Mesenchymal stem cell (in vitro differentiated cells and primary cell): Measurements from ENCODE around the gene SH3D19.

ENCODE experiments used
- DNase-seq: peaks from one replicate; pipeline ENCODE4 v3.0.0-alpha.2; 2013
- H2AFZ ChIP-seq: one replicate; pipeline ENCODE4 v1.6.1; 2013; ENCODE audit warnings: low read depth, mild to moderate bottlenecking, control low read depth, inconsistent platforms, low read length, moderate library complexity
- H2AK5ac ChIP-seq: 2 replicates; pipeline ENCODE4 v1.6.1; 2013; ENCODE audit warnings: low read length, moderate library complexity, mild to moderate bottlenecking, inconsistent platforms; ENCODE audit not compliant: severe bottlenecking
- H2BK120ac ChIP-seq: one replicate; pipeline ENCODE4 v1.6.1; 2013; ENCODE audit warnings: low read depth, mild to moderate bottlenecking, inconsistent platforms, low read length, moderate library complexity
- H2BK12ac ChIP-seq, 2 experiments: one replicate each; pipeline ENCODE4 v1.6.1; 2013; ENCODE audit warnings: inconsistent platforms in 2 of 2, low read length in 2 of 2, mild to moderate bottlenecking in 2 of 2, moderate library complexity in 2 of 2, control low read depth in 1 of 2
- H2BK15ac ChIP-seq: one replicate; pipeline ENCODE4 v1.6.1; 2013; ENCODE audit warnings: mild to moderate bottlenecking, low read depth, inconsistent platforms; ENCODE audit not compliant: poor library complexity, severe bottlenecking
- H2BK5ac ChIP-seq: 2 replicates; pipeline ENCODE4 v1.6.1; 2013; ENCODE audit warnings: low read depth, mild to moderate bottlenecking, low read length, control low read depth, inconsistent platforms; ENCODE audit not compliant: poor library complexity, severe bottlenecking
- H3K14ac ChIP-seq, 2 experiments: one replicate each; pipeline ENCODE4 v1.6.1; 2013; ENCODE audit warnings: inconsistent platforms in 2 of 2, low read length in 2 of 2, control low read depth in 1 of 2, mild to moderate bottlenecking in 1 of 2, moderate library complexity in 1 of 2
- H3K18ac ChIP-seq, 2 experiments: one replicate each; pipeline ENCODE4 v1.6.1; 2013; ENCODE audit warnings: inconsistent platforms in 2 of 2, low read length in 2 of 2, control low read depth in 1 of 2, low read depth in 1 of 2, mild to moderate bottlenecking in 1 of 2
- H3K23ac ChIP-seq, 2 experiments: one replicate each; pipeline ENCODE4 v1.6.1; 2013; ENCODE audit warnings: inconsistent platforms in 2 of 2, low read length in 2 of 2, mild to moderate bottlenecking in 2 of 2, moderate library complexity in 2 of 2, control low read depth in 1 of 2
- H3K27ac ChIP-seq: 2 replicates; pipeline ENCODE4 v1.5.1; 2013; ENCODE audit warnings: mild to moderate bottlenecking, moderate library complexity, low read length, control low read depth, inconsistent platforms; ENCODE audit not compliant: poor library complexity, severe bottlenecking
- H3K27me3 ChIP-seq, 2 experiments: 2 replicates each; pipeline versions ENCODE4 v1.6.1 to v1.7.0; 2013; ENCODE audit warnings: low read length in 2 of 2, mild to moderate bottlenecking in 2 of 2, moderate library complexity in 2 of 2, control low read depth in 1 of 2, inconsistent platforms in 1 of 2; ENCODE audit not compliant: control insufficient read depth in 1 of 2, insufficient read depth in 1 of 2
- H3K36me3 ChIP-seq, 2 experiments: 2 replicates each; pipeline versions ENCODE4 v1.6.1 to v1.7.0; 2013; ENCODE audit warnings: low read length in 2 of 2, control low read depth in 1 of 2, inconsistent platforms in 1 of 2, low read depth in 1 of 2, mild to moderate bottlenecking in 1 of 2; ENCODE audit not compliant: insufficient read depth in 2 of 2, control insufficient read depth in 1 of 2
- H3K4ac ChIP-seq, 2 experiments: one replicate each; pipeline ENCODE4 v1.6.1; 2013; ENCODE audit warnings: inconsistent platforms in 2 of 2, low read length in 2 of 2, mild to moderate bottlenecking in 2 of 2, moderate library complexity in 2 of 2, control low read depth in 1 of 2, low read depth in 1 of 2
- H3K4me1 ChIP-seq: 2 replicates; pipeline ENCODE4 v1.6.1; 2013; ENCODE audit warnings: low read depth, low read length, control low read depth; ENCODE audit not compliant: control insufficient read depth, insufficient read depth
- H3K4me2 ChIP-seq: 2 replicates; pipeline ENCODE4 v1.6.1; 2013; ENCODE audit warnings: low read length, mild to moderate bottlenecking, inconsistent platforms; ENCODE audit not compliant: poor library complexity, severe bottlenecking
- H3K4me3 ChIP-seq, 2 experiments: 2 replicates each; pipeline versions ENCODE4 v1.5.1 to v1.7.0; 2013; ENCODE audit warnings: low read length in 2 of 2, mild to moderate bottlenecking in 2 of 2, control low read depth in 1 of 2, low read depth in 1 of 2; ENCODE audit not compliant: insufficient read depth in 1 of 2
- H3K79me1 ChIP-seq: replicated peaks from 2 replicates; pipeline ENCODE4 v1.6.1; 2013; ENCODE audit warnings: mild to moderate bottlenecking, control low read depth, low read length, inconsistent platforms; ENCODE audit not compliant: poor library complexity, severe bottlenecking
- H3K9ac ChIP-seq: 2 replicates; pipeline ENCODE4 v1.7.0; 2013; ENCODE audit warnings: mild to moderate bottlenecking, low read length, moderate library complexity
- H3K9me3 ChIP-seq: 2 replicates; pipeline ENCODE4 v1.7.0; 2013; ENCODE audit warnings: mild to moderate bottlenecking, low read length; ENCODE audit not compliant: control insufficient read depth
- H4K8ac ChIP-seq: one replicate; pipeline ENCODE4 v1.6.1; 2013; ENCODE audit warnings: inconsistent platforms, mild to moderate bottlenecking, low read length, moderate library complexity
- H4K91ac ChIP-seq: one replicate; pipeline ENCODE4 v1.6.1; 2013; ENCODE audit warnings: mild to moderate bottlenecking, low read length, inconsistent platforms
- WGBS: methylation state at CpG from one replicate; pipeline ENCODE4 v1.1.7; 2013; ENCODE audit warnings: mixed read lengths; 5-methylcytosine and 5-hydroxymethylcytosine counted together

SH3D19 gene

DNA sequence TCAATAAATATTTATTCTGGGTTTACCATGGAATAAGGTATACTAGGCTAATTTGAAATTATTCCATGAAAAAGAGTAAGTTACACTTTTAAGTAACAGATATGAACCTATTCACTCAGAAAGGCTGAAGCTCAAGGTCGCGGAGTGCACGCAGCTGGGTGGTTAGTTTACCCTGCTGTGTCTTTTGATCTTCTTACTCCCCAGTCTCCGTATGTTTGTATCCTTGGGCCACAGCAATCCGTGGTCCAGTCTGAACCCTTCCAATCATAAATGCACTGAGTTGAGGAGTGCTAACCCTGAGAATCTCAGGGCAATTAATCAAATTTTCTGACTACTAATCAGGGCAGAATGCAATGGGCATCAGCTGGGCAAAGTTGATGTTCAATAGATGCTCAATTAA, 192.1 kb downstream of the SH3D19 start:
- Histone ChIP-seq H3K27me3 (no peaks in the 10 kb centered on the region), H2BK5ac (no peak overlapping the region), H3K18ac (no peak overlapping the region), H3K23ac (no peak overlapping the region), H3K14ac (no peak overlapping the region), H3K79me1 (peaks cover 2% of the 10 kb centered on the region), H3K9ac (no peak overlapping the region), H3K27ac (no peak overlapping the region), H3K4ac (no peak overlapping the region), H3K4me1 (no peaks in the 10 kb centered on the region), H3K4me3 (no peak overlapping the region), H2AK5ac (no peak overlapping the region), H2BK12ac (no peak overlapping the region), H3K4me2 (no peak overlapping the region), H3K36me3 (peaks cover 24 to 99% of the 10 kb centered on the region in 2 experiments), H2BK120ac (no peak overlapping the region), H3K9me3 (no peaks in the 10 kb centered on the region), H4K91ac (no peak overlapping the region), H2BK15ac (no peak overlapping the region), H2AFZ (no peak overlapping the region), H4K8ac (no peak overlapping the region)
- 92% methylated on average over 5 of the region's 5 CpGs for WGBS
- DNase-seq: no peak

DNA sequence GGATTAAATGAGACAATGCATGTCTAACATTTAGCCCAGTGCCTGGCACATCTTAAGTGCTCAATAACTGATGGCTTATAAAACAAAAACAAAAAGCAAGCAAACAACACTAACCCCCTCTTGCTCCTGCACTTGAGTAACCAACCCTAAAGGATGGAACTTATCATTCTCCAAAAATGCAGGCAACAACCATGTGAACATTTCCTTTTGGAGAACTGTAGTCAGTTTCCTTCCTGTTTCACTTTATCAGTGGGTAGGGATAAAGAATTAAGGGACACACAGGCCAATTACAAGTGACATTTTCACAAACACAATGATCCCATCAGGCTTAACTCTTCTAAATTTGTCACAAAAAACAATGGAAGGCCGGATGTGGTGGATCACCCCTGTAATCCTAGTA, 195.6 kb downstream of the SH3D19 start:
- 100% methylated on average over 1 of the region's 1 CpG for WGBS
- no peak overlapping the region for H2AK5ac ChIP-seq

DNA sequence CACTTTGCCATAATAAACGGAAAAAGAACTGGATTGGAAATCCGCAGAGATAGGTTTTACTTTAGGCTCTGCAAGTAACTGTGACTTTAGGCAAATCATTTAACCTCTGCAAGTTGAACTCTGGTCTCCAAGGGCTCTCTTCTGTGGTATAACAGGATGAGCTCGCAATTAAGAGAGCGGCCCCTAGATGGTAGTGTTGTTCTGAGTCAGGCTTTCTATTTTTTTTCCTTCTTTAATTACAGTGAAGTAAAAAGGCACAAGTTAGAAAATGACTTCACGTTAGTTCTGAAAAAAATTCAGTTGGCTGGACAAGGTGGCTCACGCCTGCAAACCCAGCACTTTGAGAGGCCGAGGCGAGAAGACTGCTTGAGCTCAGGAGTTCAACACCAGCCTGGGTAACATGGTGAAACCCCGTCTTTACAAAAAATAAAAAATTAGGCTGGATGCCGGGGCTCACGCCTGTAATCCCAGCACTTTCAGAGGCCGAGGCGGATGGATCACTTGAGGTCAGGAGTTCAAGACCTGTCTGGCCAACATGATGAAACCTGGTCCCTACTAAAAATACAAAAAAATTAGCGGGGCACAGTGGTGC, 207.9 kb downstream of the SH3D19 start:
- H2BK15ac ChIP-seq: no peak overlapping the region
- WGBS: 49% methylated on average over 13 of the region's 14 CpGs
- no peak overlapping the region for H3K14ac ChIP-seq
- peak; percentile 78 for DNase-seq
- H3K23ac ChIP-seq: no peak overlapping the region
- H2AK5ac ChIP-seq: no peak overlapping the region
- H4K91ac ChIP-seq: no peak overlapping the region
- H4K8ac ChIP-seq: no peak overlapping the region
- no peak overlapping the region for H3K4ac ChIP-seq
- H3K4me3 ChIP-seq: no peak overlapping the region
- no peaks in the 10 kb centered on the region for H3K4me1 ChIP-seq
- H2AFZ ChIP-seq: no peak overlapping the region
- H3K36me3 ChIP-seq: peaks cover 15 to 70% of the 10 kb centered on the region in 2 experiments
- no peaks in the 10 kb centered on the region for H3K9me3 ChIP-seq
- H3K79me1 ChIP-seq: no peaks in the 10 kb centered on the region
- peak overlapping the region; percentile 56 for H3K9ac ChIP-seq
- no peak overlapping the region for H2BK5ac ChIP-seq
- no peaks in the 10 kb centered on the region for H3K27me3 ChIP-seq
- no peak overlapping the region for H2BK12ac ChIP-seq
- H3K4me2 ChIP-seq: no peak overlapping the region
- H2BK120ac ChIP-seq: no peak overlapping the region
- H3K18ac ChIP-seq: no peak overlapping the region
- H3K27ac ChIP-seq: no peak overlapping the region

More for the DNA sequence above, 195.6 kb downstream of the SH3D19 start:
- no peak for DNase-seq
- no peak overlapping the region for H3K27ac ChIP-seq
- H3K23ac ChIP-seq: no peak overlapping the region
- no peak overlapping the region for H3K4ac ChIP-seq
- H4K8ac ChIP-seq: no peak overlapping the region
- peaks cover 3% of the 10 kb centered on the region for H3K79me1 ChIP-seq
- H2BK15ac ChIP-seq: no peak overlapping the region
- no peak overlapping the region for H3K14ac ChIP-seq
- no peaks in the 10 kb centered on the region for H3K9me3 ChIP-seq
- H2BK12ac ChIP-seq: no peak overlapping the region
- no peak overlapping the region for H3K4me3 ChIP-seq
- H3K4me1 ChIP-seq: no peaks in the 10 kb centered on the region
- H4K91ac ChIP-seq: no peak overlapping the region
- no peak overlapping the region for H2BK120ac ChIP-seq
- no peak overlapping the region for H3K4me2 ChIP-seq
- H2BK5ac ChIP-seq: no peak overlapping the region
- no peaks in the 10 kb centered on the region for H3K27me3 ChIP-seq
- no peak overlapping the region for H3K9ac ChIP-seq
- H3K18ac ChIP-seq: no peak overlapping the region
- H3K36me3 ChIP-seq: peaks cover 26 to 95% of the 10 kb centered on the region in 2 experiments
- H2AFZ ChIP-seq: no peak overlapping the region

DNA sequence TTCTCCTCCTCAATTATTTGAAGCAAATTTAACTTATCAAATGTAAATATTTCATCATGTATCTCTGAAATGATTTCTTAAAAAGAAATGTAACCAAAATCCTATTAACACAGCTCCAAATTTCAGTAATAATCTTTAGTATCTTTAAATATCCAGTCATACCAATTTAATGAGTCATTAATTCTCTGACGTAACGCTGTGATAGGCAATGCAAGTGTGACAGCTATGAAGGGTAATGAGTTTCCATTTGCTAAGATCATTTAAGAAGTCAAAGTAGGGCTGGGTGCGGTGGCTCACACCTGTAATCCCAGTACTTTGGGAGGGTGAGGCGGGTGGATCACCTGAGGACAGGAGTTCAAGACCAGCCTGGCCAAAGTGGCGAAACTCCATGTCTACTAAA, 210.4 kb downstream of the SH3D19 start:
- Histone ChIP-seq H2BK5ac (no peak overlapping the region), H2BK12ac (no peak overlapping the region), H2AFZ (no peak overlapping the region), H3K27me3 (no peaks in the 10 kb centered on the region), H2BK120ac (no peak overlapping the region), H3K4me3 (no peak overlapping the region), H3K4me1 (no peaks in the 10 kb centered on the region), H3K14ac (no peak overlapping the region), H3K9ac (no peak overlapping the region), H4K91ac (no peak overlapping the region), H3K23ac (no peak overlapping the region), H2BK15ac (no peak overlapping the region), H4K8ac (no peak overlapping the region), H2AK5ac (no peak overlapping the region), H3K9me3 (no peaks in the 10 kb centered on the region), H3K27ac (no peak overlapping the region), H3K4me2 (no peak overlapping the region), H3K36me3 (peaks cover 20 to 59% of the 10 kb centered on the region in 2 experiments), H3K4ac (no peak overlapping the region), H3K18ac (no peak overlapping the region), H3K79me1 (peaks cover 3% of the 10 kb centered on the region)
- 92% methylated on average over 5 of the region's 5 CpGs for WGBS
- DNase-seq: no peak
